ENCODE measurements around the gene TLE4. TPM values are rescaled to one million over a fixed set of nuclear protein-coding genes. Genes with fewer than 3 reads are reported as not detected.

Gene TLE4
- total and polyA plus RNA-seq, 10 of the 15 experiments (the other 5 are each of a cell fraction or from before 2014, with no cell fraction given) = 5.3 to 53.3 (median 23.3) TPM

GRCh38 chr9:79559495-79560181, 12.1 kb upstream of the TLE4 start:
- POLR2A ChIA-PET = no interaction called here

More at GRCh38 chr9:79559495-79560181, 12.1 kb upstream of the TLE4 start:
- H3K36me3 ChIP-seq (ENCODE audit: control insufficient read depth in 2 of 2, insufficient read depth in 2 of 2, low read length in 1 of 2) = no peaks in the 10 kb centered on the region
- H2AFZ ChIP-seq (ENCODE audit: control insufficient read depth, low read depth, low read length) = no peak overlapping the region
- H3K27ac ChIP-seq (ENCODE audit: control insufficient read depth, insufficient read depth) = no peak overlapping the region
- SMC1A ChIA-PET (ENCODE audit: uncharacterized antibody, unreplicated experiment) = interaction anchor here (2.2 kb wide), 1 partner anchor 12 kb away, joined by 6 read pairs; the partner anchor contains the start of gene TLE4
- FAIRE-seq = no peak
- CTCF ChIA-PET = interaction anchor here (0.7 kb wide), 1 partner anchor 10 kb away, joined by 3 read pairs; no protein-coding TSS in a partner anchor
- no peaks in the 10 kb centered on the region for H3K79me2 ChIP-seq (ENCODE audit: control insufficient read depth, insufficient read depth, low read length)
- no peaks in the 10 kb centered on the region for H3K27me3 ChIP-seq (replicated peaks in 1 of 2; ENCODE audit: control insufficient read depth in 2 of 2, insufficient read depth in 2 of 2, low read length in 1 of 2)
- TF ChIP-seq NR2F1 (conservative IDR thresholded peaks at IDR 0.05) (no peak), E2F4 (IDR thresholded peaks at IDR 0.05; ENCODE audit: low read depth, low read length) (no peak), NRF1 (conservative IDR thresholded peaks at IDR 0.05; ENCODE audit: low read depth, low read length) (no peak), BCL3 (IDR thresholded peaks at IDR 0.05; ENCODE audit: borderline replicate concordance, insufficient read depth, low read depth, low read length, poor library complexity, severe bottlenecking) (no peak), DPF2 (IDR thresholded peaks at IDR 0.05) (no peak), FOXM1 (IDR thresholded peaks at IDR 0.05; ENCODE audit: low read depth, low read length) (no peak), MEF2B (IDR thresholded peaks at IDR 0.05; ENCODE audit: partially characterized antibody, poor library complexity, severe bottlenecking) (no peak), ELK1 (IDR thresholded peaks at IDR 0.05; ENCODE audit: low read depth, low read length) (no peak), KLF5 (IDR thresholded peaks at IDR 0.05; ENCODE audit: partially characterized antibody) (no peak), SREBF1 (IDR thresholded peaks at IDR 0.05; ENCODE audit: low read length) (no peak), ZBED1 (IDR thresholded peaks at IDR 0.05; ENCODE audit: borderline replicate concordance) (no peak), BACH1 (IDR thresholded peaks at IDR 0.05; ENCODE audit: borderline replicate concordance) (no peak), SKIL (IDR thresholded peaks at IDR 0.05; ENCODE audit: low read depth, poor library complexity, severe bottlenecking) (no peak), ZBTB4 (CRISPR knock-in tag; IDR thresholded peaks at IDR 0.05) (no peak), ATF7 (IDR thresholded peaks at IDR 0.05; ENCODE audit: low read depth) (no peak)
- no peaks in the 10 kb centered on the region for H3K4me1 ChIP-seq (ENCODE audit: control insufficient read depth, insufficient read depth, low read length)
- no peak for ATAC-seq
- RAD21 ChIA-PET (ENCODE audit: unreplicated experiment) = no interaction called here
- no peak for DNase-seq (ENCODE audit: low read depth, low spot score)
- H3K4me2 ChIP-seq (ENCODE audit: control insufficient read depth, insufficient read depth) = no peak overlapping the region
- H3K9me3 ChIP-seq (replicated peaks; ENCODE audit: control insufficient read depth, insufficient read depth, low read length) = no peaks in the 10 kb centered on the region
- WGBS (ENCODE audit: insufficient coverage, insufficient replicate concordance, low lambda C conversion rate, missing lambda C conversion rate) = 50% methylated on average over 3 of the region's 3 CpGs
- no peak overlapping the region for H3K4me3 ChIP-seq
- BruUV-seq (replicated peaks) = no TSS peak
- H4K20me1 ChIP-seq (ENCODE audit: control insufficient read depth, insufficient read depth) = no peaks in the 10 kb centered on the region
- in situ Hi-C loops (cut with MboI) (no loop called here), intact Hi-C loops (cut with micrococcal nuclease; ENCODE audit: unreplicated experiment) (loop anchor here (10.0 kb wide), 1 partner anchor 425 kb away; no protein-coding TSS in a partner anchor)
- H3K9ac ChIP-seq (ENCODE audit: control insufficient read depth, insufficient read depth, low read length) = no peak overlapping the region
